SK-N-SH (cell line): Measurements from ENCODE around the gene ICAM5. TPM values are rescaled to one million over a fixed set of nuclear protein-coding genes. Genes with fewer than 3 reads are reported as not detected.
A peak's percentile ranks its signal among the peaks of the same experiment; 100 is the strongest.

ENCODE experiments used
- CTCF ChIA-PET: fragments of 300-600, 350-600 bp; formaldehyde crosslinking; extraction: SDS; loops from one replicate; lab custom pipeline; 2021; lab: Yijun Ruan, JAX
- POLR2A ChIA-PET: fragments of 350-600 bp; sonication (Branson Sonifier 250); formaldehyde crosslinking; extraction: SDS; loops from one replicate; lab custom pipeline; 2020; ENCODE audit warnings: antibody characterized with exemption, inconsistent platforms; lab: Yijun Ruan, JAX
- DNase-seq: peaks from one replicate; pipeline ENCODE4 v3.0.0; 2012
- H2AFZ ChIP-seq: fragments of 200-600 bp; sonication (generic); 2 replicates; pipeline ENCODE4 v1.8.1; 2016; ENCODE audit warnings: antibody characterized with exemption, mild to moderate bottlenecking, low read depth
- H3F3A ChIP-seq: fragments of 200-600 bp; sonication (generic); replicated peaks from 2 replicates; pipeline ENCODE3; 2016; ENCODE audit warnings: antibody characterized with exemption, mild to moderate bottlenecking; ENCODE audit not compliant: insufficient read depth
- H3K27ac ChIP-seq, 2 experiments: fragments of 200-500 bp in 1 of 2; fragments of 200-600 bp in 1 of 2; sonication (Bioruptor generic) in 1 of 2; sonication (generic), shearing (Covaris generic) in 1 of 2; 2 replicates each; pipeline versions ENCODE4 v1.5.1 to v1.6.1; 2014 to 2016; ENCODE audit warnings: low read depth in 2 of 2, inconsistent platforms in 1 of 2, low read length in 1 of 2, mild to moderate bottlenecking in 1 of 2, mixed read lengths in 1 of 2
- H3K27me3 ChIP-seq: fragments of 200-600 bp; sonication (generic), shearing (Covaris generic); 2 replicates; pipeline ENCODE4 v1.6.1; 2016; ENCODE audit warnings: mixed run types; ENCODE audit not compliant: insufficient read depth
- H3K36me3 ChIP-seq, 2 experiments: fragments of 200-500 bp in 1 of 2; fragments of 200-600 bp in 1 of 2; sonication (Bioruptor generic) in 1 of 2; sonication (generic) in 1 of 2; replicated peaks in 1 of 2; 2 replicates each; pipeline versions ENCODE3 to v1.5.1; 2014 to 2016; ENCODE audit warnings: low read length in 1 of 2, mild to moderate bottlenecking in 1 of 2; ENCODE audit not compliant: insufficient read depth in 2 of 2, control insufficient read depth in 1 of 2
- H3K4me1 ChIP-seq, 2 experiments: fragments of 200-500 bp in 1 of 2; fragments of 200-600 bp in 1 of 2; sonication (Bioruptor generic) in 1 of 2; sonication (generic), shearing (Covaris generic) in 1 of 2; 2 replicates each; pipeline versions ENCODE4 v1.5.1 to v1.6.1; 2014 to 2016; ENCODE audit warnings: low read depth in 1 of 2, low read length in 1 of 2, mixed run types in 1 of 2; ENCODE audit not compliant: insufficient read depth in 2 of 2, control insufficient read depth in 1 of 2
- H3K4me2 ChIP-seq: fragments of 200-600 bp; sonication (generic), shearing (Covaris generic); 2 replicates; pipeline ENCODE4 v1.6.1; 2017; ENCODE audit warnings: mixed run types
- H3K4me3 ChIP-seq, 2 experiments: fragments of 200-500 bp in 1 of 2; fragments of 200-600 bp in 1 of 2; sonication (Bioruptor generic) in 1 of 2; sonication (generic), shearing (Covaris generic) in 1 of 2; 2 replicates each; pipeline versions ENCODE4 v1.5.1 to v1.8.1; 2014 to 2016; ENCODE audit warnings: low read depth in 2 of 2, inconsistent platforms in 1 of 2, low read length in 1 of 2, mild to moderate bottlenecking in 1 of 2, mixed read lengths in 1 of 2, moderate library complexity in 1 of 2
- H3K79me2 ChIP-seq: fragments of 200-600 bp; sonication (generic); 2 replicates; pipeline ENCODE4 v1.8.1; 2017; ENCODE audit warnings: mild to moderate bottlenecking; ENCODE audit not compliant: insufficient read depth
- H3K9ac ChIP-seq: fragments of 200-600 bp; sonication (generic); 2 replicates; pipeline ENCODE4 v1.6.1; 2017; ENCODE audit warnings: mixed run types
- H3K9me2 ChIP-seq: fragments of 200-600 bp; sonication (generic); 2 replicates; pipeline ENCODE4 v1.6.1; 2017; ENCODE audit warnings: mixed run types
- H3K9me3 ChIP-seq: fragments of 200-600 bp; sonication (generic); 2 replicates; pipeline ENCODE4 v1.6.1; 2017; ENCODE audit warnings: mixed run types, mild to moderate bottlenecking, moderate library complexity
- H4K20me1 ChIP-seq: fragments of 200-600 bp; sonication (generic); 2 replicates; pipeline ENCODE4 v1.6.1; 2017; ENCODE audit warnings: mild to moderate bottlenecking, mixed run types; ENCODE audit not compliant: insufficient read depth
- GABPA ChIP-seq: IDR thresholded peaks from 2 replicates; pipeline ENCODE4 v1.4.0; 2012; ENCODE audit warnings: low read depth, mild to moderate bottlenecking
- GATA2 ChIP-seq: sonication (generic); formaldehyde crosslinking; IDR thresholded peaks from 2 replicates; pipeline ENCODE4 v1.5.0; 2020; ENCODE audit warnings: mild to moderate bottlenecking, missing genetic modification reagents
- JUND ChIP-seq: IDR thresholded peaks from 2 replicates; pipeline ENCODE4 v1.4.0; 2012
- MXI1 ChIP-seq: IDR thresholded peaks from 2 replicates; pipeline ENCODE4 v1.6.1; 2012; ENCODE audit warnings: mild to moderate bottlenecking, low read depth, low read length, improper control_type of control experiment
- NRF1 ChIP-seq: IDR thresholded peaks from 2 replicates; pipeline ENCODE4 v1.6.1; 2012; ENCODE audit warnings: low read depth, mild to moderate bottlenecking, low read length
- POLR2AphosphoS5 ChIP-seq: IDR thresholded peaks from 2 replicates; pipeline ENCODE4 v1.6.1; 2012; ENCODE audit warnings: low read depth, low read length
- RAD21 ChIP-seq: IDR thresholded peaks from 2 replicates; pipeline ENCODE4 v1.6.1; 2012; ENCODE audit warnings: mild to moderate bottlenecking, low read length
- TAF1 ChIP-seq: IDR thresholded peaks from 2 replicates; pipeline ENCODE4 v1.6.1; 2012; ENCODE audit warnings: low read depth, mild to moderate bottlenecking, low read length, moderate library complexity, borderline replicate concordance
- WGBS: methylation state at CpG from one replicate; pipeline ENCODE4 v1.1.6; 2017; ENCODE audit warnings: low lambda C conversion rate; 5-methylcytosine and 5-hydroxymethylcytosine counted together
- polyA plus RNA-seq, 3 experiments: library from polyadenylated mRNA; depleted of rRNA; stranded (reverse); fragments of >200 nt; gene quantifications; 2 replicates each; pipeline ENCODE4 v1.2.3, GENCODE V29; 2012
- TF ChIP-seq, protein P1 (sequence below): IDR thresholded peaks from 2 replicates; pipeline ENCODE4 v1.4.0; 2012; ENCODE audit warnings: low read depth
- TF ChIP-seq, protein P2 (sequence below): IDR thresholded peaks from 2 replicates; pipeline ENCODE4 v1.4.0; 2012; ENCODE audit warnings: low read depth, borderline replicate concordance
- TF ChIP-seq, protein P3 (sequence below): fragments of 200-600 bp; sonication (generic); IDR thresholded peaks from 2 replicates; pipeline ENCODE4 v1.6.1; 2017; ENCODE audit warnings: antibody characterized with exemption, mild to moderate bottlenecking, moderate library complexity

ICAM5 gene
- polyA plus RNA-seq, 1 of the 3 experiments (the other 2 are of a cell fraction): 5.2 TPM

DNA sequence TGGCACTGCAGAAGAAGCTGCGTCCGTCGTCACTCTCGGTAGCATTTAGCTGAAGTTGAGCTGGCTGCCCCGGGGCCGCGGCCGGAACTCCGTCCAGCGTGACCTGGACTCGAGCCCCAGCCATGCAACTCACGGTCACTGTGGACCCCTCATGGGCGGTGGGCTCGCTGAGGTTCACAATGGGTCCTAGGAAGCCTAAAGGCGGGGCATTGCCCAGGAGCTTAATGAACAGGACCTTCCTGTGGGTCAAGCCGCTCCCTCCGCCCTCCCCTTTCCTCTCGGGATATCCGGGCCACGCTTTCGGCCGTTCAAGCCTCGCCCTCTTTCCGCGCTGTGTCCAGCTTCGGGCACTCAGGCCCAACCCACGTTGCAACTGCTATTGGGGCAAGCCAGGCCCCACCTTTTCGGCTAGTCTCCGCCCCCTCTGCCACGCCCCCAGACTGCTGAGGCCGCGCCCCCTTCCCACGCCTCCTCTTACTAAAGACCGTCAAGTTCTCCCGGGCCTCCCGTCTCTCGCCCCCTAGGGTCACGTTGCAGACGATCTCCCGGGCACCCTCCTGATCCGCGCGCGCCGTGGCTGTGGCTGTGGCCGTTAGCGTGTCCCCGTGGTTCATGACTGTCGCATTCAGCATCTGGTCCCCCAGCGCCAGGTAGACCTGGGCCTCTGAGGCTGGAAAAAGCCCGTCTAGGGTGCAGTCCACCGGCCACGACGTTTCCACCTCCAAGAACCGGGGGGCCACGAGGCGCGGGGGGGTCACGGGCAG, 45.0 kb downstream of the ICAM5 start:
- DNase-seq: peak; percentile 92
- H3K4me2 ChIP-seq: peak overlapping the region; percentile 97
- H4K20me1 ChIP-seq: peaks cover 23% of the 10 kb centered on the region
- H3K9ac ChIP-seq: peak overlapping the region; percentile 97; the same call in 1 of the 2 replicates
- ChIA-PET POLR2A (interaction anchor here (1.3 to 1.9 kb wide), 4 partner anchors 14 to 195 kb away, joined by 3 to 15 read pairs (median 4); partner anchors contain the start of gene TYK2), CTCF (interaction anchor here (0.7 to 3.3 kb wide), 7 partner anchors 46 to 75 kb away, joined by 3 to 18 read pairs (median 3); partner anchors contain the start of genes ICAM1 and TYK2)
- no peaks in the 10 kb centered on the region for H3F3A ChIP-seq
- H3K9me2 ChIP-seq: no peaks in the 10 kb centered on the region
- peaks cover 0 to 22% of the 10 kb centered on the region in 2 experiments; a peak in 1 of 4 replicates for H3K4me1 ChIP-seq
- H3K79me2 ChIP-seq: peaks cover 41% of the 10 kb centered on the region
- H3K9me3 ChIP-seq: no peaks in the 10 kb centered on the region
- peak overlapping the region; percentile 81 to 95 for H3K4me3 ChIP-seq
- peak overlapping the region; percentile 70 for H2AFZ ChIP-seq
- H3K27ac ChIP-seq: peak overlapping the region; percentile 74 to 97; a peak in 3 of 4 replicates
- peaks cover 4 to 7% of the 10 kb centered on the region in 2 experiments for H3K36me3 ChIP-seq
- WGBS: 3% methylated on average over 29 of the region's 59 CpGs
- TF ChIP-seq, protein P1, sequence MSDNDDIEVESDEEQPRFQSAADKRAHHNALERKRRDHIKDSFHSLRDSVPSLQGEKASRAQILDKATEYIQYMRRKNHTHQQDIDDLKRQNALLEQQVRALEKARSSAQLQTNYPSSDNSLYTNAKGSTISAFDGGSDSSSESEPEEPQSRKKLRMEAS: peak; percentile 88
- TF ChIP-seq JUND (no peak), POLR2AphosphoS5 (peak; percentile 69; the same call in 1 of the 2 replicates), NRF1 (no peak), RAD21 (peak; percentile 10; the same call in 1 of the 2 replicates), GABPA (peak; percentile 57; the same call in 1 of the 2 replicates), GATA2 (CRISPR knock-in tag) (no peak), MXI1 (peak; percentile 97), TAF1 (peak; percentile 61)
- TF ChIP-seq, protein P2, sequence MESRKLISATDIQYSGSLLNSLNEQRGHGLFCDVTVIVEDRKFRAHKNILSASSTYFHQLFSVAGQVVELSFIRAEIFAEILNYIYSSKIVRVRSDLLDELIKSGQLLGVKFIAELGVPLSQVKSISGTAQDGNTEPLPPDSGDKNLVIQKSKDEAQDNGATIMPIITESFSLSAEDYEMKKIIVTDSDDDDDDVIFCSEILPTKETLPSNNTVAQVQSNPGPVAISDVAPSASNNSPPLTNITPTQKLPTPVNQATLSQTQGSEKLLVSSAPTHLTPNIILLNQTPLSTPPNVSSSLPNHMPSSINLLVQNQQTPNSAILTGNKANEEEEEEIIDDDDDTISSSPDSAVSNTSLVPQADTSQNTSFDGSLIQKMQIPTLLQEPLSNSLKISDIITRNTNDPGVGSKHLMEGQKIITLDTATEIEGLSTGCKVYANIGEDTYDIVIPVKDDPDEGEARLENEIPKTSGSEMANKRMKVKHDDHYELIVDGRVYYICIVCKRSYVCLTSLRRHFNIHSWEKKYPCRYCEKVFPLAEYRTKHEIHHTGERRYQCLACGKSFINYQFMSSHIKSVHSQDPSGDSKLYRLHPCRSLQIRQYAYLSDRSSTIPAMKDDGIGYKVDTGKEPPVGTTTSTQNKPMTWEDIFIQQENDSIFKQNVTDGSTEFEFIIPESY: no peak
- TF ChIP-seq, protein P3, sequence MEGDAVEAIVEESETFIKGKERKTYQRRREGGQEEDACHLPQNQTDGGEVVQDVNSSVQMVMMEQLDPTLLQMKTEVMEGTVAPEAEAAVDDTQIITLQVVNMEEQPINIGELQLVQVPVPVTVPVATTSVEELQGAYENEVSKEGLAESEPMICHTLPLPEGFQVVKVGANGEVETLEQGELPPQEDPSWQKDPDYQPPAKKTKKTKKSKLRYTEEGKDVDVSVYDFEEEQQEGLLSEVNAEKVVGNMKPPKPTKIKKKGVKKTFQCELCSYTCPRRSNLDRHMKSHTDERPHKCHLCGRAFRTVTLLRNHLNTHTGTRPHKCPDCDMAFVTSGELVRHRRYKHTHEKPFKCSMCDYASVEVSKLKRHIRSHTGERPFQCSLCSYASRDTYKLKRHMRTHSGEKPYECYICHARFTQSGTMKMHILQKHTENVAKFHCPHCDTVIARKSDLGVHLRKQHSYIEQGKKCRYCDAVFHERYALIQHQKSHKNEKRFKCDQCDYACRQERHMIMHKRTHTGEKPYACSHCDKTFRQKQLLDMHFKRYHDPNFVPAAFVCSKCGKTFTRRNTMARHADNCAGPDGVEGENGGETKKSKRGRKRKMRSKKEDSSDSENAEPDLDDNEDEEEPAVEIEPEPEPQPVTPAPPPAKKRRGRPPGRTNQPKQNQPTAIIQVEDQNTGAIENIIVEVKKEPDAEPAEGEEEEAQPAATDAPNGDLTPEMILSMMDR: peak; percentile 35
- TF ChIP-seq, all 33 proteins: peak for 7
- H3K27me3 ChIP-seq: no peaks in the 10 kb centered on the region
